Measurements from ENCODE around the gene EXD2. TPM values are rescaled to one million over a fixed set of nuclear protein-coding genes. Genes with fewer than 3 reads are reported as not detected.

The EXD2 gene
- total and polyA plus RNA-seq, 2 of the 13 experiments (the other 11 are each of a cell fraction or from before 2014, with no cell fraction given) = 9.5 to 15.1 TPM

DNA sequence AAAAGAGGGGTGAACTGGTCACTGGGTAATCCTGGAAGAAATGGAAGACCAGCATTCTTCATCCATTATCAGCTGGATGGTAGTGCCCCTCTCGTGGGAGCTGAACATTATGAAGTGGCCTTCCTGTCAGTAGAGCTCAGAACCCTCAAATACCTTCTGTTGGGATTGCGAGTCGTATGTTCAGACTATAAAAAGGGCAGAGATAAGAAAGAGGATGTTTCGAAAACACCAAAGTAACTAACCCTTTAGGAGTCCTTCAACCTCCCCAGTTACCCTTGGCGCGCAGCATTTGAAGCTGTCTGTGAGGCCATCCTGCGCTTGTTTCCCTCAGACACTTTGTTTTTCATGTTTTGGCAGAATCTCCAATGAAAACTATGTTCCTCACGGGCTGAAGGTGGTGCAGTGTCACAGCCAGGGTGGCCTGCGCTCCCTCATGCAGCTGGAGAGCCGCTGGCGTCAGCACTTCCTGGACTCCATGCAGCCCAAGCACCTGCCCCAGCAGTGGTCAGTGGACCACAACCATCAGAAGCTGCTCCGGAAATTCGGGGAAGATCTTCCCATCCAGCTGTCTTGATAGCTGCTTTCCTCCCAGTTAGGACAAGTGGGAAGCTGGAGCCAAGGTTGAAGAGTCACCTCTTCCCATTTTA, 49.4 kb downstream of the EXD2 start:
- in situ Hi-C loops (cut with HindIII; ENCODE audit: extremely low pct_ligation_motif_present, low pct_unique_long_range_greater_than_20kb) = loop anchor here (5.0 kb wide), 1 partner anchor 107 kb away; no protein-coding TSS in a partner anchor
- H3K27me3 ChIP-seq (ENCODE audit: control insufficient read depth in 1 of 2, insufficient read depth in 2 of 2, low read length in 2 of 2) = no peaks in the 10 kb centered on the region
- peaks cover 7 to 35% of the 10 kb centered on the region in 2 experiments; a peak in 4 of 5 replicates for H3K36me3 ChIP-seq (replicated peaks in 1 of 2; ENCODE audit: control insufficient read depth in 1 of 2, insufficient read depth in 2 of 2, low read length in 2 of 2)
- H3K4me1 ChIP-seq (ENCODE audit: insufficient read depth, low read length) = no peaks in the 10 kb centered on the region
- H3K4me3 ChIP-seq (replicated peaks in 1 of 3; ENCODE audit: insufficient read depth in 1 of 3, low read depth in 2 of 3, low read length in 3 of 3) = no peak overlapping the region
- WGBS (ENCODE audit: low lambda C conversion rate) = 85% methylated on average over 13 of the region's 13 CpGs
- H3K79me2 ChIP-seq (ENCODE audit: insufficient read depth, low read length) = no peaks in the 10 kb centered on the region
- no peak overlapping the region for H3K9ac ChIP-seq (ENCODE audit: insufficient read depth, low read depth, low read length)
- BruUV-seq (replicated peaks) = no TSS peak
- H2AFZ ChIP-seq (ENCODE audit: low read length) = no peak overlapping the region
- ChIA-PET POLR2A (no interaction called here), CTCF (ENCODE audit: low intra/inter-chr PET ratio, low total read pairs) (no interaction called here)
- TF ChIP-seq PHB2 (IDR thresholded peaks at IDR 0.05; ENCODE audit: partially characterized antibody) (no peak), PRPF4 (IDR thresholded peaks at IDR 0.05; ENCODE audit: low read depth, low read length, poor library complexity, severe bottlenecking) (no peak), RAD21 (CRISPR knock-in tag; IDR thresholded peaks at IDR 0.05) (no peak)
- H4K20me1 ChIP-seq (ENCODE audit: insufficient read depth, low read length) = no peaks in the 10 kb centered on the region
- ATAC-seq (no peak), FAIRE-seq (no peak), DNase-seq (ENCODE audit: low spot score) (no peak)
- no peaks in the 10 kb centered on the region for H3K9me3 ChIP-seq (ENCODE audit: low read length)
- H3K4me2 ChIP-seq (ENCODE audit: low read depth, low read length) = no peak overlapping the region
- intact Hi-C loops (cut with micrococcal nuclease; ENCODE audit: unreplicated experiment) = loop anchor here (5.0 kb wide), 1 partner anchor 237 kb away; no protein-coding TSS in a partner anchor
- H3K27ac ChIP-seq (ENCODE audit: extremely low read length, insufficient read depth, low read length) = no peak overlapping the region

DNA sequence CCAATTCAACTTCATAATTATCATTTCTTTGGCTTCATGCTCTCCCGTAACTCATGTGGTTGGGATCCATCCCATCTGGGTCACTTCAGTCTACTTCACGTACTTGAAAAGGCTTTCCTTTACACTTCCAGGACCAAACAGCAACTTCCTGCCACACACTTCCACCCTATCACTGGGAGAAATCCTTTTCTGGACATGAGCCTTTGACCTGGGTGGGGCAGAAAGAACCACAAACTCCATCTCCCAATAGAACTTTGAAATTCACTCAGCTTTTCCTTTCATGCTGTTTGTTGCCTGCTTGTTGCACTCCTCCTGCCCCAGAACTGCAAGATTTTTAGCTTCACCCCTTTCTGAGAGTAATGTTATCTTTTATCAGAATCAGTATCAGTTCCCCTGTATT, 50.3 kb downstream of the EXD2 start:
- TSS peak; percentile 39 for BruUV-seq (replicated peaks)
- intact Hi-C loops (cut with micrococcal nuclease; ENCODE audit: unreplicated experiment) = loop anchor here (5.0 kb wide), 1 partner anchor 236 kb away; no protein-coding TSS in a partner anchor

More for the DNA sequence above, 50.3 kb downstream of the EXD2 start:
- in situ Hi-C loops (cut with HindIII; ENCODE audit: extremely low pct_ligation_motif_present, low pct_unique_long_range_greater_than_20kb) = loop anchor here (5.0 kb wide), 1 partner anchor 106 kb away; no protein-coding TSS in a partner anchor
- Histone ChIP-seq H3K79me2 (ENCODE audit: insufficient read depth, low read length) (no peaks in the 10 kb centered on the region), H3K9ac (ENCODE audit: insufficient read depth, low read depth, low read length) (no peak overlapping the region), H4K20me1 (ENCODE audit: insufficient read depth, low read length) (no peaks in the 10 kb centered on the region), H2AFZ (ENCODE audit: low read length) (no peak overlapping the region), H3K9me3 (ENCODE audit: low read length) (no peaks in the 10 kb centered on the region), H3K4me3 (replicated peaks in 1 of 3; ENCODE audit: insufficient read depth in 1 of 3, low read depth in 2 of 3, low read length in 3 of 3) (no peak overlapping the region), H3K27ac (ENCODE audit: extremely low read length, insufficient read depth, low read length) (no peak overlapping the region), H3K4me2 (ENCODE audit: low read depth, low read length) (no peak overlapping the region), H3K36me3 (replicated peaks in 1 of 2; ENCODE audit: control insufficient read depth in 1 of 2, insufficient read depth in 2 of 2, low read length in 2 of 2) (peaks cover 4 to 30% of the 10 kb centered on the region in 2 experiments; a peak in 4 of 5 replicates), H3K27me3 (ENCODE audit: control insufficient read depth in 1 of 2, insufficient read depth in 2 of 2, low read length in 2 of 2) (no peaks in the 10 kb centered on the region), H3K4me1 (ENCODE audit: insufficient read depth, low read length) (no peaks in the 10 kb centered on the region)
- DNase-seq (ENCODE audit: low spot score) (no peak), FAIRE-seq (no peak), ATAC-seq (no peak)
- WGBS (ENCODE audit: low lambda C conversion rate) = 93% methylated on average over 2 of the region's 2 CpGs
- no peak for TF ChIP-seq SP140L (CRISPR knock-in tag; IDR thresholded peaks at IDR 0.05; ENCODE audit: borderline replicate concordance)
- TF ChIP-seq TCF7L2 (IDR thresholded peaks at IDR 0.05; ENCODE audit: low read depth, low read length) = no peak
- TF ChIP-seq XBP1 (CRISPR knock-in tag; IDR thresholded peaks at IDR 0.05) = no peak
- no peak for TF ChIP-seq ZNF563 (CRISPR knock-in tag; IDR thresholded peaks at IDR 0.05)
- TF ChIP-seq RAD21 (CRISPR knock-in tag; IDR thresholded peaks at IDR 0.05) = no peak
- TF ChIP-seq, protein P1, sequence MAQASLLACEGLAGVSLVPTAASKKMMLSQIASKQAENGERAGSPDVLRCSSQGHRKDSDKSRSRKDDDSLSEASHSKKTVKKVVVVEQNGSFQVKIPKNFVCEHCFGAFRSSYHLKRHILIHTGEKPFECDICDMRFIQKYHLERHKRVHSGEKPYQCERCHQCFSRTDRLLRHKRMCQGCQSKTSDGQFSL (CRISPR knock-in tag; IDR thresholded peaks at IDR 0.05) = no peak
- TF ChIP-seq, protein P2, sequence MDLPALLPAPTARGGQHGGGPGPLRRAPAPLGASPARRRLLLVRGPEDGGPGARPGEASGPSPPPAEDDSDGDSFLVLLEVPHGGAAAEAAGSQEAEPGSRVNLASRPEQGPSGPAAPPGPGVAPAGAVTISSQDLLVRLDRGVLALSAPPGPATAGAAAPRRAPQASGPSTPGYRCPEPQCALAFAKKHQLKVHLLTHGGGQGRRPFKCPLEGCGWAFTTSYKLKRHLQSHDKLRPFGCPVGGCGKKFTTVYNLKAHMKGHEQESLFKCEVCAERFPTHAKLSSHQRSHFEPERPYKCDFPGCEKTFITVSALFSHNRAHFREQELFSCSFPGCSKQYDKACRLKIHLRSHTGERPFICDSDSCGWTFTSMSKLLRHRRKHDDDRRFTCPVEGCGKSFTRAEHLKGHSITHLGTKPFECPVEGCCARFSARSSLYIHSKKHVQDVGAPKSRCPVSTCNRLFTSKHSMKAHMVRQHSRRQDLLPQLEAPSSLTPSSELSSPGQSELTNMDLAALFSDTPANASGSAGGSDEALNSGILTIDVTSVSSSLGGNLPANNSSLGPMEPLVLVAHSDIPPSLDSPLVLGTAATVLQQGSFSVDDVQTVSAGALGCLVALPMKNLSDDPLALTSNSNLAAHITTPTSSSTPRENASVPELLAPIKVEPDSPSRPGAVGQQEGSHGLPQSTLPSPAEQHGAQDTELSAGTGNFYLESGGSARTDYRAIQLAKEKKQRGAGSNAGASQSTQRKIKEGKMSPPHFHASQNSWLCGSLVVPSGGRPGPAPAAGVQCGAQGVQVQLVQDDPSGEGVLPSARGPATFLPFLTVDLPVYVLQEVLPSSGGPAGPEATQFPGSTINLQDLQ (CRISPR knock-in tag; IDR thresholded peaks at IDR 0.05) = no peak
- TF ChIP-seq ZNF878 (CRISPR knock-in tag; IDR thresholded peaks at IDR 0.05) = no peak
- TF ChIP-seq, protein P3, sequence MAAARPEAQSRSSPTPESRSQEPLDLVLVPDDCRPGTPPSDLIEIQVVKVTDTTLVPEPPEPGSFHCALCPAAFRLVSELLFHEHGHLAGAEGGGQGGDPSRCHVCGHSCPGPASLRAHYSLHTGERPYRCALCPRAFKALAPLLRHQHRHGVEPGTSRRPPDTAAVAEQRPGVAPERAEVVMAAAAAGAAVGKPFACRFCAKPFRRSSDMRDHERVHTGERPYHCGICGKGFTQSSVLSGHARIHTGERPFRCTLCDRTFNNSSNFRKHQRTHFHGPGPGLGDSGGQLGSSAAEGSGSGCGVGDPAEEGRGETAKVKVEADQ (CRISPR knock-in tag; IDR thresholded peaks at IDR 0.05; ENCODE audit: borderline replicate concordance) = no peak
- TF ChIP-seq, protein P4, sequence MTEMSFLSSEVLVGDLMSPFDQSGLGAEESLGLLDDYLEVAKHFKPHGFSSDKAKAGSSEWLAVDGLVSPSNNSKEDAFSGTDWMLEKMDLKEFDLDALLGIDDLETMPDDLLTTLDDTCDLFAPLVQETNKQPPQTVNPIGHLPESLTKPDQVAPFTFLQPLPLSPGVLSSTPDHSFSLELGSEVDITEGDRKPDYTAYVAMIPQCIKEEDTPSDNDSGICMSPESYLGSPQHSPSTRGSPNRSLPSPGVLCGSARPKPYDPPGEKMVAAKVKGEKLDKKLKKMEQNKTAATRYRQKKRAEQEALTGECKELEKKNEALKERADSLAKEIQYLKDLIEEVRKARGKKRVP (CRISPR knock-in tag; IDR thresholded peaks at IDR 0.05) = no peak
- no peak for TF ChIP-seq ZC3H13 (CRISPR knock-in tag; IDR thresholded peaks at IDR 0.05)
- ChIA-PET POLR2A (no interaction called here), CTCF (ENCODE audit: low intra/inter-chr PET ratio, low total read pairs) (interaction anchor here (0.8 to 2.6 kb wide), 3 partner anchors 105 to 219 kb away, joined by 3 to 12 read pairs (median 11); no protein-coding TSS in a partner anchor)

Data from HepG2 (cell line).